Activated gamma-delta T cell (primary cell): ENCODE data around the gene DNAJC13.
"Not testable (repeated sequence)": the region's sequence is repeated elsewhere in the genome, so short reads cannot be mapped to it uniquely, and the experiment has no call there.

Source experiments
- DNase-seq: peaks from one replicate; lab custom pipeline; 2025; lab: John Stamatoyannopoulos, UW

DNAJC13 gene

DNA sequence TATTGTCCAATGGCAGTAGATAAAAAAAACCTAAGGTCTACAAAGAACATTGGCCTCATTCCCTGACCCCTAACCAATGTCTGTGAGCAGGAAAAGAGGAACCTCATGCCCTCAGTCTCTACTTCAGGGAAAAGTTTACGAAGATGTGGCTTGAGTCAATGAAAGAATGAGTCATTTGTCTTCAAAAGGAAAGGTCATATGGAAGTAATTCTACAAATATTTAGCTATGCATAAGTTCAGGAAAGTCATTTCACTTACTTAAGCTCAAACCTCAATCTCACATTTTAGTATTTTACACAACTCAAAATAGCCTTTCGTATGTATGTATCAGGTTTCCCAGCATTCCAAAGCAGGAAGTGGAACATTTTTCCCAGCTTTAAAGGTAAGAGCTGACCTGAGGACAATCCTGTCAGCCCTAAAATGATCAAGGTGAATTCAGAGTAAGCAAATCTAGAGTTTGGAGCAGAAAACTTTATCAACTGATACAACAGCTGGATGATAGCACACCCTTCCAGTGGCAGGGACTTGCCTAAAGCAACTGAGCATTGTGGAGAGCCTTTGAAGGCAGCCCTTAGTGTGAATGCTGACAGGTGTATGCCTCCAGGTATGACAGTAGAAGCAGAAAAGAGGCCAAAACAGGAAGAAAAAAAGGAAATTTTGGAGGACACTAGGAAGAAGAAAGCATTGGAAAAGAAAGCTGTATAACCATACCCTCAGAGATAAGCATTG, 125.9 kb downstream of the DNAJC13 start:
- no peak for DNase-seq

DNA sequence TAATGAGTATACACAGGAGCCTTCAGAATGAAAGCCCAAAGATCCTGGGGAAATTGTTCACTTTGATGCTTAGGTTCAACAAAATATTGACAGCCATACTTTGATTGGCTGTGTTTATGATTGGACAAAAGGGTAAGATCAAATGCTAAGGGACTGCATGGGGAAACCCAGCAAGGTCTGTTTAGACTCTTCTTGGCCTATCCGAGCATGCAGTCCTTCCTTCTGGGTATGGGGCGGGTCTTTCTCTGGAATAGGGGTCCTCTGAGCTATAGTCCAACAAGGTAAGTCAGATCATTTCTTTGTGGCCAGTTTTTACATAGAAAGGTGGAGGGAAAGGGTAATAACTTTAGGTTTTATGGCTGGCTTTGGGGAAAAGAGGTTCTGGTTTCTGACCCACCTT, 126.8 kb downstream of the DNAJC13 start:
- DNase-seq: no peak

DNA sequence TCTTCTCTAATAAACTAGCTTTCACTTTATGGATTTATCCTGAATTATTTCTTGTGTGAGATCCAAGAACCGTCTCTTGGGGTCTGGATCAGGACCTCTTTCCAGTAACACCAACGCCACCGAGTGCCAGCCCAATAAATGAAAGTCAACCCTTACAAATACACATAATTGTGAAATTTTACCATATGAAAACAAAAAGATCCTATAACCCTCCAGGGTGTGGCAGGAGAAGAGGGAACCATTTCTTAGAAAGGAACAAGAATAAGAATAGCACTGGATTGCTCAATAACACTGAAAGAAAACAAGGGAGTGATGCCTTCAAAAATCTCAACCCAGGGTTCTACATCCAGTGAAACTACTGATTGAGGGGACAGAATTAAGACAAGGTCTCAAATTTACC, 128.2 kb downstream of the DNAJC13 start:
- no peak for DNase-seq

DNA sequence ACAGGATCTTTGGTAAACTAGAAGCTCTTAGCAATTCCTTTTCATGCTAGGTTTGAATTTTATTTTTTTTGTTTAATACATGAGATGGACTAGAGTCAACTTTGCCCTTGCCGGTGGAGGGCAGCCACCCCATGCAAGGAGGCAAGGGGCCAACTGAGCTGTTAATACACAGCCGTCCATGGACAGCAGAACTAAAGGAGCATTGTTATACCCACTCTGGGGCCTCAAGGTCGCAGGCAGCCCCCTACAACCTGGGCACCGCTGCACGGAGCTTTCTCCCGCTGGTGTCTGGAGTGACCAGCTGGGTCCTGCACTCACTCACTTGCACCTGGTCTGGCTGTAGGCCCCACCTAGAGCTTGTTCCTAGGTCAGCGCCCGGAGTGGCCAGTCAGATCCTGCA, 131.9 kb downstream of the DNAJC13 start:
- no peak for DNase-seq

DNA sequence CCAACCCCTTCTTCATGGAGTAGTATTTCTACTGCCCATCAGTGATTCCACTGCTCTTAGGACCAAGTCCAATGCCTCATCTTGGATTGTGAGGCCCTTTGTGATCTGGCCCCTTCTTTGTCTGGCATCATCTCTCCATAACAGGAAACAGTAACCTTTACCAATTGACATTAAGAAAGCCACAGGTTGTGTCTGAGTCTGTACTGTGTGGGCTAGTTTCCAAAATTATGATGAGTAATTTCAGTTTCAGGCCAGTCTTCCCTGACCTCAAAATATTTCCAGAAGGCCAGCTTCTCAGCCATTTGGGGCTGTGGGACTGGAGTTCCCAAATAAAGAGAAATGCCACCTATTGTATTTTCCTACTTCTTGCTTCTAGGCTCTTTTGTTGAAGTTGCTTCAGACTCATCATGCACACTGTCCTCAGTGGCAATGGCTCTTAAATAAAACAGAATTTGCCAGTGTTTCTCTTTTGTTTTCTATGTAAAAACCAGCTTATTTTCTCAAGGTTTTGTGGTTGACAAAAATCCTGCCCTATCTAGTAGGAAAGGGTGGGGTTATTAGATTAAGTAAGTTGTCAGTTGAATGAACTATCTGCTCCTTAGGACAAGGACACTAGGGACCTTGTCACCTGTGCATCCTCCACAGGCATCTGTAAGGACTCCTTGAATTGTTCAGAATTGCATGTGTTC, 132.7 kb downstream of the DNAJC13 start:
- DNase-seq: no peak

DNA sequence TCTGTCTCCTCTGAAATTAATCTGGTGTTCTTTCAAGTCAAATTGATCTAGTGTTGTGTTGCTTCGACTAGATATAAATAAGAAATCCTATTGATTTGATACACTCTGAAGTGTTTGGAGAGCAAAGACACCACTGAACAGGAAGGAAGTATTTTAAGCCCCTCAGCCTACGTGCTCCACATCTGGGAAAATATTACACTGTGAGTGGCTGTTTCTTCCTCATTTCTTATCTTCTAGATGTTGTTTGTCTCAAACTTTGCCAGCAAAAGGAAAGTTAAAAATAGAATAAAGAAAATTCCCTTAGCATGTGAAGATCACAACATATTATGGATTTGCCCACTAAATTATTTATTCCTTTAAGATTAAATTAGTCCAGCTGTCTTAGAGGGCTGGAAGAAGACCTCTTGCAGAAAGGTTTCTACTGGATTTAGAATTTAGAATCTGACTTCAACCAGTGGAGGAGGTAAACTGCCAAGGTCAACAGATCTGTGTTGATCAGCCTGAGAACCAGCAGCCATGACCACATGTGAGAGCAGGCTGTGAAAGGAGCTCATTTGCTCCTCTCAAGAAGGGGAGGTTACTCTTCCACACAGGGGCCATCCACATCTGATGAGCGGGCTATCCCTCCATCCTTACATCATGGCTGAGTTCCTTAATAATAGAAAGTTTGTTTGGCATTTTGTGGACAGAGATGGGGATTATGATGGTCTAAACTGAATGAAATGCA, 133.4 kb downstream of the DNAJC13 start:
- DNase-seq: no peak

DNA sequence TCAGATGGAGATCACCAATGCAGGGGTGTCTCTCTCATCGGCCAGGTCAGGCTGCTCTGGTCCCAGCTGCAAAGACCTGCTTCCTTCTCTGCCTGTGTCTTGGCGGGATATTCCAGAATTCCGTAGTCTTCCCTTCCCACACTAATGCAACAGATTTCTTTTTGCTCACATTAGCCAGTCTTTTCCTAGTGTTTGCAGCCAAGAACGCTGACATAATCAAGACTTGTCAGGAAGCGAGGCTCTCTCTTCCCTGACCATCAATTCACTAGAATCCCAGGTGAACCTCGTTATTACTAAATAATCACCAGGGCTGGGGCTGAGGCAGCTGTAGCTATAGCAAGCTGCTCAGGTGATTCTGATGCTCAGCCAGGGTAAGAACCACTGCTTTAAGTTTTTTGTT, 136.5 kb downstream of the DNAJC13 start:
- DNase-seq: no peak

DNA sequence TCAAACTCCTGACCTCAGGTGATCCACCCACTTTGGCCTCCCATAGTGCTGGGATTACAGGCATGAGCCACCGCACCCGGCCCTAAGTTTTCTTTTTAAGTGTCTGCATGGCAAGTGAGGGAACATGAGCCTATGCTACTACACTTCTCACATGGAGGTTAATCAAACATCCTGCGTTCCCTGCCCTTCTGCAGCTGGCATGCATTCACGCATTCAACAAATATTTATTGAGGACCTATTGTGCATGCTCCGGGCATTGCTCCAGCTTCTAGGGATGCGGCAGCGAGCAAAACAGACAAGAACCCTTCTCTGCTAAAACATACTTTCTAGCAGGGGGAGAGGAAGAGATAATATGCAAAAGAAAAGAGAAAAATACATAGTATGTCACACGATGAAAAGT, 137.1 kb downstream of the DNAJC13 start:
- no peak for DNase-seq

DNA sequence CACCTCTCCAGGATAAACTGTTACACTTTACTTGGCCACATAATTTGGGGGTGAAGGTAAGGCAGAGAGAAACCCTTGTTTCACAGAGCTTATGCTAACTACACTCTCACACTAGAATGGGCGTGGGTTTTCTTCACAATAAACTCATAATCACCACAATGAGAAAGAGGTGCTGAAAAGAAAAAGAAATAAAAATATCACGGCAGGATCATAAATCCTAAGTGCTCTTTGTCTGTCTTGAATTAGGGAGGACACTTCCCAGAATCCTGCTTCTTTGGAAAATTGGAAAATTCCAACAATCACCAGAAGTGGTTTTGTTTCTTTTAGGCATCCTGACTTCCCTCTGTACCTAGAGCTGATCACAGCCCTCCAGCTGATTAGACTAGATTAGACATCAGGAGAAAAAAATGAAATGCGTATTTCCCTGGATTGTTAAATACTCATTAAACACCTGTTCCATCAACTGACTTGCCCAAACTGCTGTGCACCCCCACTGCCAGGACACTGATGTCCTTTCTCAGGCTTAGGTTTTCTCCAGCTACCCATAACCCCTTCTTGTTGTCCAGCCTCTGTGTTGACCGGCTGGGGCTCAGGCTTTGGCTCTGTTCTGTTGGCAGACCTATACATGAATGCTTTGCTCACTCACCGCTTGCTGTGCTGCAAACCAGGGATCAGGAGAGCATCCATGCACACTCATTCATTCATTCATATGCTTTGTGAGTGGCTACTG, 138.2 kb downstream of the DNAJC13 start:
- no peak for DNase-seq

DNA sequence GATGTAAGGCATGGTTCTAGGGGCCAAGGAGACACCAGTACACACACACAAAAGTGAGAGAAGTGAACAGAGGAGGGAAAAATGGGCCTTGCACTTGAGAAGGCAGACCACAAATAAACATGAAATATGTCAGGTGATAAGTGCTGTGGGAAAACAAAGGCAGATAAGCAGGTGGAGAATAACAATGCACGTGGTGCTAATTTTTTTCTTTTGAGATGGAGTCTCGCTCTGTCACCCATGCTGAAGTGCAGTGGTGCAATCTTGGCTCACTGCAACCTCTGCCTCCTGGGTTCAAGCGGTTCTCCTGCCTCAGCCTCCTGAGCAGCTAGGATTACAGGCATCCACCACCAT, 138.7 kb downstream of the DNAJC13 start:
- not testable (repeated sequence) for DNase-seq

DNA sequence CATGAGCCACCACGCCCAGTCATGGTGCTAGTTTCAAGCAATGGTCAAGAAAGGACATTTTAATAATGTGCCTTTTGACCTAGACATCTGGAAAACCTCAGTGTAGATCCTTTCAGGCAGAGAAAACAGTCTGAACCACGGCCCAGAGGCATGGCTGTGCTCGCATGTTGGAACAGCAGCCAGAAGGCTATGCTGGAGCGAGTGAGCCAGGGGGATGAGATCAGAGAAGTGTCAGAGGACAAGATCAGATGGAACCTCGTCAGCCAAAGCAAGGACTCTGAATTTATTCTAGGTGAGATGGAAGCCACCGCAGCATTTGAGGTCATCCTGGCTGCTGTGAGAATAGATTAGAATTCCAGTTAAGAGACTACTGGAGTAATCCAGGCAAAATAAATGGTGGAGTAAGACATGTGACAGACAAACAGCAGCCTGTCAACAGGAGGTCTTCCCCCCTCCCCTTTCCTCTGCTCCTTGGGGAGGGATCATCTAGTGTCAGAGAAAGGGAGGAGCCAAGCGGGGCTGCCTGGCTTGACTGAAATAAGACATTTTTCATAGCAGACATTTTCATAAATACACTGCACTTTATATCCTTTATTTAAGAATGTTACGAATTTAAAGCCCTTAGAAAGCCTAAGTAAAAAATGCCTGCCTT, 139.3 kb downstream of the DNAJC13 start:
- no peak for DNase-seq

DNA sequence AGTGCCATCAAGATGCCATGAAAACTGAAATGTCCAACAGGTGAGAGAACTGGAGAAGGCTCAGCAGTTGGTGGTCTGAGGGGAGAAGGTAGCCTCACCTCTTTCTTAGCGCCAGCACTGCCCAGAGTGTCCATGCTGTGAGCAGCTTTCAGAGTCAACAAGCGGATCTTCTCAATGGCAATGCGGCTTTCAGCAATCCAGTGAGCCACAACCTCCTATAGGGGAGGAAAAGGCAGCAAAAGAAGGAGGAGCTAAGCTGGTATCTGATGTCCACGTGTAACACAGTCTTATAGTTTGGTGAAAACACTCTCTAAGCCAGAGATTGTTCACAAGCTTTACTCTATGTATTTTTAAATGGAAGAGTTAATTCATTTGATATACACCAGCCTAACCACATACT, 143.7 kb downstream of the DNAJC13 start:
- no peak for DNase-seq

DNA sequence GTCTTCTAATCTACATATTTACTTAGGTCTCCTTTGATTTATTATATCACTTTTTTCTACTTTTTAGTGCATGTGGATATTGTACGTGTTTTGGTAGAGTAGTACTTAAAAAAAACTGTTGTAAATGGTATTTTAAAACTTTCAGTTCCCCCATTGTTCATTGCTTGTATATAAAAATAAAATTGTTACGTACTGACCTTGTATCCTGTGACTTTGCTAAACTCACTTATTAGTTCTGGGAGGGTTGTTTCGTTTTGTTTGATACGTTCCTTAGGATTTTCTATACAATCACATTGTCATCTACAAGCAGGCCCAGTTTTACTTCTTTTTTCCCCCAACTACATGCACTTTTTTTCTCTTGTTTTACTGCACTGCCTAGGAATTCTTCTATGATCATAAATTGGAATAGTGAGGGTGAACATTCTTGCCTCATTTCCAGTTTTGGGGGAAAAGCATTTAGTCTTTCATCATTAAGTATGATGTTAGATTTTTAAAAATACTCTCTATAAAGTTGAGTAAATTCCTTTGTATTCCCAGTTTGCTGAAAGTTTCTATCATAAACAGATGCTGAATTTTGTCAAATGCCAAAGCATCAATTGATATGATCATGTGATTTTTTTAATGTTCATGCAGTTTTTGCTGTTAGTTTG, 146.2 kb downstream of the DNAJC13 start:
- no peak for DNase-seq

DNA sequence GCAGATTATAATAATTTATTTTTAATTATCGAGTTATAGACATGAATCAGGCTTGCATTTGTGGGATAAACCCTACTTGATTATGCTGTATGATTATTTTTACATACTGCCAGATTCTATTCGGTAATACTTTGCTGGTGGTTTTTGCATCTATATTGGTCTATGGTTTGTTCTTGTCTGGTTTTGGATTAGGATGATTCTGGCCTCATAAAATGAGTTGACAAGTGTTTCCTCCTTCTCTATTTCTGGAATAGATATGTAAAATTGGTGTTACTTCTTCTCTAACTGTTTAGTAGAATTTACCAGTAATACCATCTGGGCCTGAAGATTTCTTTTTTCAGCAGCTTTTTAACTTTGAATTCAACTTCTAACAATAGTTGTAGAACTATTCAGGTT, 146.8 kb downstream of the DNAJC13 start:
- no peak for DNase-seq

DNA sequence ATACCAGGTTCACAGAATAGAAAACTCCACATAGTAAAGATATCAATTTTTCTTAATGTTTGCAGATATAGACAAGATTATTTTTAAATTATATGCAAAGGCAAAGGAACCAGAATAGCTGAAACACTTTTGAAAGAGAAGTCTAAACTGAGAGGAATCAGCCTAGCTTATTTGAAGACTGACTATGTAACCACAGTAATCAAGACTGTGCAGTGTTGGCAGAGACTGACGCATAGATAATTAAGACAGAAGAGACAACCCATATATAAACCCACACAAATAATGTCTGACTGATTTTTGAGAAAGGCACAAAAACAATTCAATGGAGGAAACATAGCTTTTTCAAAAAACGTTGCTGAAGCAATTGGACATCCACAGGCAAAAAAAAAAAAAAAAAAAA, 151.1 kb downstream of the DNAJC13 start:
- DNase-seq: no peak

DNA sequence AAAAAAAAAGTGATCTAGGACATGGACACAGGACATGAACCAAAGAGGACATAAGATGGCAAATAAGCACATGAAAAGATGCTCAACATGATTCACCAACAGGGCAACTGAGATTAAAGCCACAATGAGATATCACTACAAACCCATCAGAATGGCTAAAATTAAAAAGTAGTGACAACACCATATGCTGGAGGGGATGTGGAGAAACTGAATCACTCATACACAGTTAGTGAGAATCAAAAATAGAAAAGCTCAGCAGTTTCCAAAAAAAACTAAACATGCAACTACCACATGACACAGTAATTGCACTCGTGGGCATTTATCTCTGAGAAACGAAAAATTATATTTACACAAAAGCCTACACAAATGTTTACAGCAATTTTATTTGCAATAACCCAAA, 151.9 kb downstream of the DNAJC13 start:
- DNase-seq: no peak

DNA sequence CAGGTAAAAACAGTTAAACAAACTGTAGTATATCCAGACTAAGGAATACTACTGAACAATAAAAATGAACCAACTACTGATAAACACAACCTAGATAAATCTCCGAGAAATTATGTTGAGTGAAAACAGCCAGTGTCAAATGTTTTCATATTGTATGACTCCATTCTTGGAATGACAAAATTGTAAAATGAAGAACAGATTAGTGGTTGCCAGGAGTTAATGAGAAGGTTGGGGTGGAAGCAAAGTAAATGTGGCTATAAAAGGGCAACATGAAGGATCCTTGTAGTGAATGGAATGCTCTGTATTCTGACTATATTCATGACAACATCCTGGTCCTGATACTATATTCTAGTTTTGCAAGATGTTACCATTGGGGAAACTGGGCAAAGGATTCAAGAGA, 152.3 kb downstream of the DNAJC13 start:
- no peak for DNase-seq

DNA sequence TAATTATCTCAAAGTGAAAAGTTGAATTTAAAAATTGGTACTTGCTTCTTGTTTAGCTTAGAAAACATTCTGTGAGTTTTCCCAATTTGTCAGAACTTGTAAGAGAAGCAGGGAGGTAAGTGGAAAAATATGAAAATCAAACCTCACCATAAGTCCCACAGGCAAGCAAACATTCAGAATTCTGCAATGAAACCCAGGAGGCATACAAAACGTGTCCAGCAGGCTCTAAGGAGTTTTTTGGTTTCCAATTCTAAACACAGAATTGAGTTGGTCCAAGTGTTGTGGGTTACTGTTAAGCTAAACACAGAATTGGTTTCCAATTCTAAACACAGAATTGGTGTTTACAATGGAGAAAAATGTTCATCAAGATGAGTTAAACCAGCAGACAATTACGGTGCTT, 152.7 kb downstream of the DNAJC13 start:
- no peak for DNase-seq

DNA sequence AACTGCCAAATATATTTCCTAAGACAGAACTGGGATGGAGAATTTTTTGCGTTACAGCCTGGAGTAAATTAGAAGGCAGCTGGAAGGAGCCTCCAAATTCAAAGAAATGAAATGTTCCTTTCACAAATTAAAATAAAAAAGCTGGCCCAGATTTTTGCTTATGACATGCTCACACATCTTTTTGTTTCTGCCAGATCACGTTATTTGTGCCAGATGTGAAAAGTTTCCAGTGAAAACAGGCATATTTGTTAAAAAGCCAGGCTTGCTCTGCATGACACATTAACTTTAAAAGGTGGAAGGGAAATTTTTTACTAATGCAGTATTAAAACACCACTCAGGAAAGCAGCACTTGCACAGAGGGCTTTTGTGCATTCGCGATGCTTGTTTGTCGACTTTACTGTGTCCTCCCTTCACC, 156.5 kb downstream of the DNAJC13 start:
- DNase-seq: no peak

DNA sequence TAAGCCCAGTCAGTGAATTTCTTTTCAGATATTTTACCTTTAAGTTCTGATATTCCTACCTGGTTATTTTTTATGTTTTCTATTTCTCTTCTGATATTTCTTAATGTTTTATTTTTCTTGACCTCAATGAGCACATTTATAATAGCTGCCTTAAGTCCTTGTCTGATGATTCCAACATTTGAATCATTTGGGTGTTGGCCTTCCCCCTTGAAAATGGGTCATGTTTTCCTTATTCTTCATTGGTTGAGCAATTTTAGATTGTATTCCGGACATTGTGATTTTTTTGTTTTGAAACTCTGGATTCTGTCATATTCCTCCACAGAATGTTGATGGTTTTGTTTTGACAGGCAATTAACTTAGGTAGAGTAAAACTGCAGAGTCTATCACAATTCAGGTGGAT, 170.1 kb downstream of the DNAJC13 start:
- DNase-seq: no peak
